A549 (cell line): Measurements from ENCODE around the gene ZFP36L1. TPM values are rescaled to one million over a fixed set of nuclear protein-coding genes. Genes with fewer than 3 reads are reported as not detected.

Source experiments
- ATAC-seq, 2 experiments: fragments of 200-7000 bp in 1 of 2; fragments of >200 bp in 1 of 2; cut with Nextera tagmentation in 1 of 2; cut with Tn5 transposase in 1 of 2; 3 replicates each; pipeline versions ENCODE4 v1.8.0 to v1.9.1; 2018 to 2020; ENCODE audit warnings: mild to moderate bottlenecking in 1 of 2, moderate library complexity in 1 of 2
- CTCF ChIA-PET: fragments of 300-600 bp; sonication (Branson Sonifier 250); formaldehyde crosslinking; extraction: SDS; loops from one replicate; lab custom pipeline; 2021; ENCODE audit warnings: antibody characterized with exemption, inconsistent platforms; lab: Yijun Ruan, JAX
- POLR2A ChIA-PET: fragments of 350-600 bp; formaldehyde crosslinking; extraction: SDS; loops from one replicate; lab custom pipeline; 2021; ENCODE audit warnings: antibody characterized with exemption, inconsistent platforms; lab: Yijun Ruan, JAX
- DNase-seq, 2 experiments: peaks; one replicate each; pipeline versions ENCODE4 v3.0.0 to v3.0.0-alpha.2; 2011 to 2016; ENCODE audit warnings: low read depth in 1 of 2, low spot score in 1 of 2
- FAIRE-seq: peaks from 2 replicates; lab custom pipeline; 2011; peaks lifted over from hg19 to GRCh38; lab: Jason Lieb, UNC
- H3K27ac ChIP-seq, 2 experiments: fragments of >200 bp; sonication (Bioruptor Twin); formaldehyde crosslinking; 3 replicates each; pipeline ENCODE4 v1.5.1; 2016 to 2017
- H3K4me1 ChIP-seq: fragments of >200 bp; sonication (Bioruptor Twin); formaldehyde crosslinking; 3 replicates; pipeline ENCODE4 v1.6.1; 2016
- H3K4me2 ChIP-seq: fragments of >200 bp; sonication (Bioruptor Twin); formaldehyde crosslinking; 3 replicates; pipeline ENCODE4 v1.6.1; 2016
- H3K4me3 ChIP-seq: fragments of >200 bp; sonication (Bioruptor Twin); formaldehyde crosslinking; 3 replicates; pipeline ENCODE4 v1.5.1; 2016
- H3K9me3 ChIP-seq: fragments of >200 bp; sonication (Bioruptor Twin); formaldehyde crosslinking; 3 replicates; pipeline ENCODE4 v1.6.1; 2016
- CEBPB ChIP-seq, 2 experiments: fragments of >200 bp in 1 of 2; sonication (Bioruptor Twin) in 1 of 2; formaldehyde crosslinking in 1 of 2; IDR thresholded peaks; 2 replicates each; pipeline ENCODE4 v1.6.1; 2012 to 2016
- CHD2 ChIP-seq: fragments of 150-350 bp; IDR thresholded peaks from 2 replicates; pipeline ENCODE4 v1.6.1; 2014; ENCODE audit warnings: low read length; ENCODE audit not compliant: partially characterized antibody
- E2F6 ChIP-seq: IDR thresholded peaks from 2 replicates; pipeline ENCODE4 v1.6.1; 2012; ENCODE audit warnings: low read depth, borderline replicate concordance
- FOXS1 ChIP-seq: fragments of 250-450 bp; sonication (Bioruptor Pico); IDR thresholded peaks from 2 replicates; pipeline ENCODE4 v1.5.0; 2020; ENCODE audit warnings: mild to moderate bottlenecking, moderate library complexity
- HDAC2 ChIP-seq: fragments of 200-600 bp; sonication (generic); IDR thresholded peaks from 2 replicates; pipeline ENCODE4 v1.6.1; 2016
- HOXA7 ChIP-seq: fragments of 250-450 bp; sonication (Bioruptor Pico); IDR thresholded peaks from 2 replicates; pipeline ENCODE4 v1.5.0; 2020; ENCODE audit warnings: mild to moderate bottlenecking, moderate library complexity
- HOXB13 ChIP-seq: fragments of 250-450 bp; sonication (Bioruptor Pico); IDR thresholded peaks from 2 replicates; pipeline ENCODE4 v1.5.0; 2020; ENCODE audit warnings: low read depth, mild to moderate bottlenecking, moderate library complexity
- JUNB ChIP-seq: fragments of >200 bp; sonication (Bioruptor Twin); formaldehyde crosslinking; IDR thresholded peaks from 2 replicates; pipeline ENCODE4 v1.6.1; 2016
- MAX ChIP-seq: IDR thresholded peaks from 2 replicates; pipeline ENCODE4 v1.6.1; 2012
- MYC ChIP-seq: IDR thresholded peaks from 2 replicates; pipeline ENCODE4 v1.6.1; 2012; ENCODE audit warnings: mild to moderate bottlenecking, inconsistent platforms, low read length, improper control_type of control experiment, borderline replicate concordance
- NPAS2 ChIP-seq: fragments of 250-450 bp; sonication (Bioruptor Pico); IDR thresholded peaks from 2 replicates; pipeline ENCODE4 v1.8.0; 2022; ENCODE audit warnings: mild to moderate bottlenecking, moderate library complexity, borderline replicate concordance
- NR3C1 ChIP-seq: fragments of >200 bp; sonication (Bioruptor Twin); formaldehyde crosslinking; IDR thresholded peaks from 3 replicates; pipeline ENCODE4 v1.6.1; 2017
- RFX5 ChIP-seq: fragments of 450-650 bp; IDR thresholded peaks from 2 replicates; pipeline ENCODE4 v1.7.1; 2014; ENCODE audit warnings: antibody characterized with exemption, mild to moderate bottlenecking, moderate library complexity
- RNF2 ChIP-seq: fragments of 200-600 bp; sonication (generic); IDR thresholded peaks from 2 replicates; pipeline ENCODE4 v1.6.1; 2016; ENCODE audit warnings: low read depth, mild to moderate bottlenecking, antibody characterized with exemption, moderate library complexity, borderline replicate concordance
- SMC3 ChIP-seq: fragments of >200 bp; sonication (Bioruptor Twin); formaldehyde crosslinking; IDR thresholded peaks from 3 replicates; pipeline ENCODE4 v1.6.1; 2018; ENCODE audit warnings: inconsistent platforms
- SREBF2 ChIP-seq: fragments of 450-650 bp; IDR thresholded peaks from 2 replicates; pipeline ENCODE4 v1.6.1; 2014; ENCODE audit warnings: mild to moderate bottlenecking, moderate library complexity
- TFCP2L1 ChIP-seq: fragments of 250-450 bp; sonication (Bioruptor Pico); IDR thresholded peaks from 2 replicates; pipeline ENCODE4 v1.5.0; 2021; ENCODE audit warnings: mild to moderate bottlenecking
- TP53 ChIP-seq: fragments of 250-450 bp; sonication (Bioruptor Pico); IDR thresholded peaks from 2 replicates; pipeline ENCODE4 v1.5.0; 2021; ENCODE audit warnings: mild to moderate bottlenecking, moderate library complexity
- ZC3H11A ChIP-seq: fragments of 450-650 bp; IDR thresholded peaks from 2 replicates; pipeline ENCODE4 v1.6.1; 2014; ENCODE audit warnings: antibody characterized with exemption, mild to moderate bottlenecking
- ZSCAN20 ChIP-seq: fragments of 250-450 bp; sonication (Bioruptor Pico); IDR thresholded peaks from 2 replicates; pipeline ENCODE4 v1.8.0; 2022; ENCODE audit warnings: mild to moderate bottlenecking, moderate library complexity
- WGBS: methylation state at CpG from one replicate; pipeline ENCODE4 v1.1.6; 2017; ENCODE audit errors: missing lambda C conversion rate; 5-methylcytosine and 5-hydroxymethylcytosine counted together
- polyA plus RNA-seq, 4 experiments: library from polyadenylated mRNA; depleted of rRNA in 3 of 4; stranded (reverse); fragments of >200 nt; fragmentation: RNase III in 1 of 4; extraction: RNeasy Plus Mini Kit Qiagen cat#74134 plus additional on column Dnase treatment in 1 of 4; gene quantifications; 2 replicates in 3 of 4; 3 replicates in 1 of 4; pipeline ENCODE4 v1.2.3, GENCODE V29; 2011 to 2017
- TF ChIP-seq, protein P1 (sequence below): fragments of 250-450 bp; sonication (Bioruptor Pico); IDR thresholded peaks from 2 replicates; pipeline ENCODE4 v1.5.0; 2021; ENCODE audit warnings: mild to moderate bottlenecking, moderate library complexity, borderline replicate concordance
- TF ChIP-seq, protein P2 (sequence below): fragments of >200 bp; sonication (Bioruptor Twin); formaldehyde crosslinking; IDR thresholded peaks from 3 replicates; pipeline ENCODE4 v1.5.1; 2016

Gene ZFP36L1
- polyA plus RNA-seq, 2 of the 4 experiments (the other 2 are of a cell fraction), result 76.4 to 114 TPM

DNA sequence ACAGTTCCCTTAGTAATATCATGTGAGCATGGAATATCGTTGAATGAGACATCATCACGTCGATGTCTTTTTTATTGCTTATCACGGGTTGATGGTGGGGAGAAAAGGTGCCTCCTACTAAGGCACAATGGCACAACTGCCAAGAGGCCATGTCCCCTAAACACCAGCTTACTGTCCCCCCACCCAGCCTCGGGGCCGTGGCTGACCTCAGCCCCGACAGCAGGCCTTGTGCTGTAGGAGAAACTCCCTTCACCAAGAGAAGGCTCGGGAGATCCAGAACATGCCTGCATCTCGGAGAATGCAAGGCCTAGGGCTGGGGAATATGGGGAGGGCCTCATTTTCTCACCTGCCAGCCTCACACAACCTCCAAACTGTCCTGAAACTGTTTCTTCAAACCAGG lies 22.8 kb downstream of the ZFP36L1 start:
- no peaks in the 10 kb centered on the region for H3K4me1 ChIP-seq
- DNase-seq (no peak), FAIRE-seq (no peak), ATAC-seq (no peak)
- peak overlapping the region in 1 of 2 experiments; percentile 65; a peak in 3 of 6 replicates for H3K27ac ChIP-seq
- TF ChIP-seq SREBF2 (no peak), JUNB (no peak), TFCP2L1 (no peak), HDAC2 (no peak), FOXS1 (CRISPR knock-in tag) (no peak), ZSCAN20 (no peak), NR3C1 (no peak)
- POLR2A ChIA-PET, result no interaction called here
- peaks cover 11% of the 10 kb centered on the region; the same call in 2 of the 3 replicates for H3K9me3 ChIP-seq
- no peak overlapping the region for H3K4me2 ChIP-seq
- WGBS, result 77% methylated on average over 9 of the region's 9 CpGs
- CTCF ChIA-PET, result no interaction called here
- H3K4me3 ChIP-seq, result no peak overlapping the region

DNA sequence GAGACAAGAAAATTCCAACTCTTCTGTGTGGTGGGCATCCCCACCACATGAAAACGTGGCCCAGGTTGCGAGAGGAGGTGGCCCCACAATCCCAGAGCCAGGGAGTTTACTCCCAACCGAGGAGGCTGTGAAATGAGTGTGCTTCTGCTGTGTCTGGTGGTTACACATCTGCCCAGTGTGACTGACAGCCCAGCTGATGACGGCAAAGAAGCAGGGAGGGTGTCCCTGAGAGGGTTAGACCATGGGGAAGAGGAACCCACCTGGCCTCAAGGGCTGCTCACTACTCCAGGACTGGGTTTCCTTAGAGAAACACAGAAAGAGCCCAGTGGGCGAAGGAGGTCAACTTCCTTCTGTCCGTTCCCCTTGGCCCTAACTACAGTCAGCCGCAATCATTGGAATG lies 24.6 kb downstream of the ZFP36L1 start:
- no peaks in the 10 kb centered on the region for H3K9me3 ChIP-seq
- H3K4me1 ChIP-seq, result peaks cover 4% of the 10 kb centered on the region
- WGBS, result 78% methylated on average over 7 of the region's 7 CpGs
- ATAC-seq, result no peak
- POLR2A ChIA-PET, result no interaction called here
- TF ChIP-seq, protein P1, sequence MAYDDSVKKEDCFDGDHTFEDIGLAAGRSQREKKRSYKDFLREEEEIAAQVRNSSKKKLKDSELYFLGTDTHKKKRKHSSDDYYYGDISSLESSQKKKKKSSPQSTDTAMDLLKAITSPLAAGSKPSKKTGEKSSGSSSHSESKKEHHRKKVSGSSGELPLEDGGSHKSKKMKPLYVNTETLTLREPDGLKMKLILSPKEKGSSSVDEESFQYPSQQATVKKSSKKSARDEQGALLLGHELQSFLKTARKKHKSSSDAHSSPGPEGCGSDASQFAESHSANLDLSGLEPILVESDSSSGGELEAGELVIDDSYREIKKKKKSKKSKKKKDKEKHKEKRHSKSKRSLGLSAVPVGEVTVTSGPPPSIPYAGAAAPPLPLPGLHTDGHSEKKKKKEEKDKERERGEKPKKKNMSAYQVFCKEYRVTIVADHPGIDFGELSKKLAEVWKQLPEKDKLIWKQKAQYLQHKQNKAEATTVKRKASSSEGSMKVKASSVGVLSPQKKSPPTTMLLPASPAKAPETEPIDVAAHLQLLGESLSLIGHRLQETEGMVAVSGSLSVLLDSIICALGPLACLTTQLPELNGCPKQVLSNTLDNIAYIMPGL (CRISPR knock-in tag), result no peak
- TF ChIP-seq, protein P2, sequence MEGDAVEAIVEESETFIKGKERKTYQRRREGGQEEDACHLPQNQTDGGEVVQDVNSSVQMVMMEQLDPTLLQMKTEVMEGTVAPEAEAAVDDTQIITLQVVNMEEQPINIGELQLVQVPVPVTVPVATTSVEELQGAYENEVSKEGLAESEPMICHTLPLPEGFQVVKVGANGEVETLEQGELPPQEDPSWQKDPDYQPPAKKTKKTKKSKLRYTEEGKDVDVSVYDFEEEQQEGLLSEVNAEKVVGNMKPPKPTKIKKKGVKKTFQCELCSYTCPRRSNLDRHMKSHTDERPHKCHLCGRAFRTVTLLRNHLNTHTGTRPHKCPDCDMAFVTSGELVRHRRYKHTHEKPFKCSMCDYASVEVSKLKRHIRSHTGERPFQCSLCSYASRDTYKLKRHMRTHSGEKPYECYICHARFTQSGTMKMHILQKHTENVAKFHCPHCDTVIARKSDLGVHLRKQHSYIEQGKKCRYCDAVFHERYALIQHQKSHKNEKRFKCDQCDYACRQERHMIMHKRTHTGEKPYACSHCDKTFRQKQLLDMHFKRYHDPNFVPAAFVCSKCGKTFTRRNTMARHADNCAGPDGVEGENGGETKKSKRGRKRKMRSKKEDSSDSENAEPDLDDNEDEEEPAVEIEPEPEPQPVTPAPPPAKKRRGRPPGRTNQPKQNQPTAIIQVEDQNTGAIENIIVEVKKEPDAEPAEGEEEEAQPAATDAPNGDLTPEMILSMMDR, result no peak
- TF ChIP-seq CEBPB (IDR thresholded peaks at IDR 0.05) (no peak), NPAS2 (CRISPR knock-in tag) (no peak), HOXB13 (CRISPR knock-in tag) (no peak), E2F6 (no peak), RNF2 (no peak), CHD2 (no peak), RFX5 (no peak), HOXA7 (CRISPR knock-in tag) (no peak), TFCP2L1 (no peak), ZC3H11A (no peak), TP53 (CRISPR knock-in tag) (no peak), SREBF2 (no peak), SMC3 (no peak), MYC (no peak), HDAC2 (no peak), MAX (no peak)
- TF ChIP-seq, all 56 proteins: peak for 0
- peak overlapping the region in 1 of 2 experiments; percentile 47; a peak in 2 of 6 replicates for H3K27ac ChIP-seq
- H3K4me2 ChIP-seq, result no peak overlapping the region
- H3K4me3 ChIP-seq, result no peak overlapping the region
- CTCF ChIA-PET, result interaction anchor here (1.3 kb wide), 1 partner anchor 31 kb away, joined by 3 read pairs; no protein-coding TSS in a partner anchor
- no peak for FAIRE-seq
- DNase-seq, result no peak
